ENCODE results near the gene TULP4. TPM values are rescaled to one million over a fixed set of nuclear protein-coding genes. Genes with fewer than 3 reads are reported as not detected.
"Not testable (repeated sequence)": the region's sequence is repeated elsewhere in the genome, so short reads cannot be mapped to it uniquely, and the experiment has no call there.

TULP4 gene
- total RNA-seq, 2 donors from 2014 or later = 61.9 to 72.0 TPM

- H3K27ac Mint-ChIP-seq = no peak overlapping the region
- no peak overlapping the region for H3K4me3 Mint-ChIP-seq
- DNase-seq (no peak), ATAC-seq (no peak)
- no peaks in the 10 kb centered on the region for H3K27me3 Mint-ChIP-seq
- H3K36me3 Mint-ChIP-seq (ENCODE audit: low read depth) = peaks cover 2% of the 10 kb centered on the region
- peaks cover 3% of the 10 kb centered on the region for H3K4me1 Mint-ChIP-seq
- H3K9me3 ChIP-seq (ENCODE audit: control insufficient read depth, low read length, poor library complexity, severe bottlenecking) = no peaks in the 10 kb centered on the region
These were observed 28.0 kb downstream of the TULP4 start for GRCh38 chr6:158340252-158340651.

- no peaks in the 10 kb centered on the region for H3K27me3 Mint-ChIP-seq
- ATAC-seq (no peak), DNase-seq (no peak)
- H3K4me3 Mint-ChIP-seq = no peak overlapping the region
- H3K9me3 ChIP-seq (ENCODE audit: control insufficient read depth, low read length, poor library complexity, severe bottlenecking) = no peaks in the 10 kb centered on the region
- no peaks in the 10 kb centered on the region for H3K4me1 Mint-ChIP-seq
- H3K36me3 Mint-ChIP-seq (ENCODE audit: low read depth) = peaks cover 5% of the 10 kb centered on the region
- H3K27ac Mint-ChIP-seq = no peak overlapping the region
These were observed 32.3 kb downstream of the TULP4 start for GRCh38 chr6:158344534-158344933.

GRCh38 chr6:158345444-158345843 is 33.2 kb downstream of the TULP4 start:
- not testable (repeated sequence) for DNase-seq; H3K36me3 Mint-ChIP-seq (ENCODE audit: low read depth); H3K27me3 Mint-ChIP-seq; ATAC-seq; H3K4me1 Mint-ChIP-seq; H3K27ac Mint-ChIP-seq; H3K4me3 Mint-ChIP-seq; H3K9me3 ChIP-seq (ENCODE audit: control insufficient read depth, low read length, poor library complexity, severe bottlenecking)

- H3K27ac Mint-ChIP-seq = no peak overlapping the region
- no peaks in the 10 kb centered on the region for H3K9me3 ChIP-seq (ENCODE audit: control insufficient read depth, low read length, poor library complexity, severe bottlenecking)
- no peak overlapping the region for H3K4me3 Mint-ChIP-seq
- peaks cover 5% of the 10 kb centered on the region for H3K36me3 Mint-ChIP-seq (ENCODE audit: low read depth)
- no peak for DNase-seq
- no peaks in the 10 kb centered on the region for H3K4me1 Mint-ChIP-seq
- ATAC-seq = no peak
- no peaks in the 10 kb centered on the region for H3K27me3 Mint-ChIP-seq
These were observed 35.1 kb downstream of the TULP4 start for GRCh38 chr6:158347335-158347734.

GRCh38 chr6:158348737-158349504 is 36.7 kb downstream of the TULP4 start:
- not testable (repeated sequence) for H3K36me3 Mint-ChIP-seq (ENCODE audit: low read depth); DNase-seq; H3K27me3 Mint-ChIP-seq; H3K4me3 Mint-ChIP-seq; H3K4me1 Mint-ChIP-seq; H3K27ac Mint-ChIP-seq; ATAC-seq; H3K9me3 ChIP-seq (ENCODE audit: control insufficient read depth, low read length, poor library complexity, severe bottlenecking)

GRCh38 chr6:158349505-158350275 is 37.4 kb downstream of the TULP4 start:
- not testable (repeated sequence) for H3K9me3 ChIP-seq (ENCODE audit: control insufficient read depth, low read length, poor library complexity, severe bottlenecking); H3K4me3 Mint-ChIP-seq; H3K4me1 Mint-ChIP-seq; H3K27ac Mint-ChIP-seq; H3K27me3 Mint-ChIP-seq; DNase-seq; H3K36me3 Mint-ChIP-seq (ENCODE audit: low read depth); ATAC-seq

- not testable (repeated sequence) for H3K27ac Mint-ChIP-seq; H3K4me3 Mint-ChIP-seq; H3K36me3 Mint-ChIP-seq (ENCODE audit: low read depth); H3K9me3 ChIP-seq (ENCODE audit: control insufficient read depth, low read length, poor library complexity, severe bottlenecking); H3K27me3 Mint-ChIP-seq; DNase-seq; ATAC-seq
- peaks cover 11% of the 10 kb centered on the region for H3K4me1 Mint-ChIP-seq
These were observed 38.5 kb downstream of the TULP4 start for GRCh38 chr6:158350731-158351130.

- Mint-ChIP-seq H3K27ac (no peak overlapping the region), H3K4me1 (peaks cover 40% of the 10 kb centered on the region), H3K4me3 (no peak overlapping the region), H3K36me3 (ENCODE audit: low read depth) (no peaks in the 10 kb centered on the region), H3K27me3 (no peaks in the 10 kb centered on the region)
- H3K9me3 ChIP-seq (ENCODE audit: control insufficient read depth, low read length, poor library complexity, severe bottlenecking) = no peaks in the 10 kb centered on the region
- DNase-seq (no peak), ATAC-seq (no peak)
These were observed 41.9 kb downstream of the TULP4 start for GRCh38 chr6:158353883-158354877.

GRCh38 chr6:158356586-158357546 is 44.6 kb downstream of the TULP4 start:
- H3K36me3 Mint-ChIP-seq (ENCODE audit: low read depth) = no peaks in the 10 kb centered on the region
- H3K4me3 Mint-ChIP-seq = peak overlapping the region; percentile 77
- ATAC-seq (no peak), DNase-seq (no peak)
- H3K9me3 ChIP-seq (ENCODE audit: control insufficient read depth, low read length, poor library complexity, severe bottlenecking) = no peaks in the 10 kb centered on the region
- peak overlapping the region; percentile 72 for H3K27ac Mint-ChIP-seq
- peaks cover 58% of the 10 kb centered on the region for H3K4me1 Mint-ChIP-seq
- H3K27me3 Mint-ChIP-seq = no peaks in the 10 kb centered on the region

GRCh38 chr6:158357570-158358216 is 45.4 kb downstream of the TULP4 start:
- no peak for ATAC-seq
- Mint-ChIP-seq H3K27me3 (no peaks in the 10 kb centered on the region), H3K4me1 (peaks cover 58% of the 10 kb centered on the region), H3K36me3 (ENCODE audit: low read depth) (no peaks in the 10 kb centered on the region), H3K27ac (peak overlapping the region; percentile 72), H3K4me3 (peak overlapping the region; percentile 77)
- H3K9me3 ChIP-seq (ENCODE audit: control insufficient read depth, low read length, poor library complexity, severe bottlenecking) = no peaks in the 10 kb centered on the region
- no peak for DNase-seq

- H3K9me3 ChIP-seq (ENCODE audit: control insufficient read depth, low read length, poor library complexity, severe bottlenecking) = no peaks in the 10 kb centered on the region
- DNase-seq = no peak
- peak; percentile 54 for ATAC-seq
- no peaks in the 10 kb centered on the region for H3K36me3 Mint-ChIP-seq (ENCODE audit: low read depth)
- H3K4me1 Mint-ChIP-seq = peaks cover 56% of the 10 kb centered on the region
- H3K27ac Mint-ChIP-seq = peak overlapping the region; percentile 72
- H3K27me3 Mint-ChIP-seq = no peaks in the 10 kb centered on the region
- H3K4me3 Mint-ChIP-seq = peak overlapping the region; percentile 33
These were observed 46.3 kb downstream of the TULP4 start for GRCh38 chr6:158358450-158359077.

Measured in T-helper 17 cell (primary cell).